GM12892 (cell line): ENCODE results near the gene AKR1C4.

Experiments used
- POLR2A ChIP-seq: IDR thresholded peaks from 2 replicates; pipeline ENCODE4 v1.6.1; 2011; ENCODE audit warnings: low read depth, low read length, control low read depth
- POLR2AphosphoS5 ChIP-seq: IDR thresholded peaks from 2 replicates; pipeline ENCODE4 v1.6.1; 2011; ENCODE audit warnings: low read depth, low read length, control low read depth

DNA sequence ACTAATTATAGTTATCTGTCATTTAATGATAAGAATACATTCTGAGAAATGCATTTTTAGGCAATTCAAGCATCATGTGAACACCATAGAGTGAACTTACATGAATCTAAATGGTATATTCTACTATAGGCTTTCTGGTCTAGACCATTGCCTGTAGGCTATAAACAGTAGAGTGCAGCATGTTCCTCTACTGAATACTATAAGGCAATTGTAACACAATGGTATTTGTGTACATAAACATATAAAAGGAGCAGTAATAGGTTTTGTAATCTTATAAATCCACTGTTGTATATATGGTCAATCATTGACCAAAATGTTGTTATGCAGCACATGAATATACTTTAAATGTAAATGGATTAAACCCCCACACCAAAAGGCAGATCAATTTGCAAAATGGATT, 71.6 kb downstream of the AKR1C4 start:
- TF ChIP-seq POLR2A: no peak
- no peak for TF ChIP-seq POLR2AphosphoS5
